GM10248 (cell line): ENCODE data around the gene EPB41L4B.

Experiments used
- CTCF ChIA-PET: fragments of 300-600 bp; sonication (Branson Sonifier 250); formaldehyde crosslinking; extraction: SDS; loops from one replicate; lab custom pipeline; 2021; ENCODE audit warnings: antibody characterized with exemption; lab: Yijun Ruan, JAX
- POLR2A ChIA-PET: fragments of 350-650 bp; sonication (Branson Sonifier 250); formaldehyde crosslinking; extraction: SDS; loops from one replicate; lab custom pipeline; 2020; ENCODE audit warnings: antibody characterized with exemption; lab: Yijun Ruan, JAX
- DNase-seq: peaks from one replicate; pipeline ENCODE4 v3.0.0; 2012; ENCODE audit errors: extremely low spot score
- CTCF ChIP-seq: IDR thresholded peaks from 2 replicates; pipeline ENCODE4 v1.5.1; 2012; ENCODE audit warnings: mild to moderate bottlenecking, low read depth; ENCODE audit errors: extremely low read depth, missing control alignments, control extremely low read depth

The EPB41L4B gene

GRCh38 chr9:109278216-109278615 lies 42.6 kb downstream of the EPB41L4B start:
- no peak for TF ChIP-seq CTCF
- ChIA-PET CTCF (no interaction called here), POLR2A (no interaction called here)
- no peak for DNase-seq

- no peak for TF ChIP-seq CTCF
- CTCF ChIA-PET: interaction anchor here (1.3 kb wide), 1 partner anchor 9 kb away, joined by 5 read pairs; no protein-coding TSS in a partner anchor
- DNase-seq: no peak
- POLR2A ChIA-PET: no interaction called here
Measured at GRCh38 chr9:109277451-109277850, 43.4 kb downstream of the EPB41L4B start.

GRCh38 chr9:109276469-109277440 lies 44.1 kb downstream of the EPB41L4B start:
- no peak for DNase-seq
- CTCF ChIA-PET: interaction anchor here (1.3 to 1.5 kb wide), 2 partner anchors 10 to 31 kb away, joined by 5 to 6 read pairs; no protein-coding TSS in a partner anchor
- POLR2A ChIA-PET: no interaction called here
- TF ChIP-seq CTCF: no peak

- POLR2A ChIA-PET: no interaction called here
- no peak for TF ChIP-seq CTCF
- CTCF ChIA-PET: interaction anchor here (1.0 to 1.5 kb wide), 3 partner anchors 10 to 45 kb away, joined by 3 to 6 read pairs (median 4); no protein-coding TSS in a partner anchor
- DNase-seq: no peak
Measured at GRCh38 chr9:109274884-109275730, 45.8 kb downstream of the EPB41L4B start.

- POLR2A ChIA-PET: no interaction called here
- CTCF ChIA-PET: interaction anchor here (1.1 kb wide), 1 partner anchor 44 kb away, joined by 4 read pairs; no protein-coding TSS in a partner anchor
- TF ChIP-seq CTCF: no peak
- no peak for DNase-seq
Measured at GRCh38 chr9:109273869-109274268, 47.0 kb downstream of the EPB41L4B start.

- POLR2A ChIA-PET: no interaction called here
- CTCF ChIA-PET: interaction anchor here (0.6 to 1.1 kb wide), 3 partner anchors 9 to 46 kb away, joined by 3 to 5 read pairs (median 3); no protein-coding TSS in a partner anchor
- no peak for DNase-seq
- no peak for TF ChIP-seq CTCF
Measured at GRCh38 chr9:109272745-109273144, 48.1 kb downstream of the EPB41L4B start.
